Hepatocyte (in vitro differentiated cells): ENCODE data around the gene DET1. TPM values are rescaled to one million over a fixed set of nuclear protein-coding genes. Genes with fewer than 3 reads are reported as not detected.

Experiments
- DNase-seq: peaks from one replicate; pipeline ENCODE4 v3.0.0-alpha.2; 2016; ENCODE audit warnings: low spot score
- H2AFZ ChIP-seq: fragments of 200-600 bp; sonication (generic); 2 replicates; pipeline ENCODE4 v1.6.0; 2016; ENCODE audit warnings: antibody characterized with exemption, mild to moderate bottlenecking
- H3K27ac ChIP-seq: fragments of 200-600 bp; sonication (generic); 2 replicates; pipeline ENCODE4 v1.5.1; 2016; ENCODE audit warnings: mild to moderate bottlenecking
- H3K27me3 ChIP-seq: fragments of 200-600 bp; sonication (generic); 2 replicates; pipeline ENCODE4 v1.6.1; 2016
- H3K36me3 ChIP-seq: fragments of 200-600 bp; sonication (generic); replicated peaks from 2 replicates; pipeline ENCODE4 v1.5.1; 2016; ENCODE audit warnings: low read depth; ENCODE audit not compliant: insufficient read depth
- H3K4me1 ChIP-seq: fragments of 200-600 bp; sonication (generic); 2 replicates; pipeline ENCODE4 v1.5.1; 2016; ENCODE audit warnings: mild to moderate bottlenecking, moderate library complexity; ENCODE audit not compliant: insufficient read depth
- H3K4me2 ChIP-seq: fragments of 200-600 bp; sonication (generic); 2 replicates; pipeline ENCODE4 v1.6.0; 2016
- H3K4me3 ChIP-seq: fragments of 200-600 bp; sonication (generic); 2 replicates; pipeline ENCODE4 v1.5.1; 2016; ENCODE audit warnings: mild to moderate bottlenecking
- H3K79me2 ChIP-seq: fragments of 200-600 bp; sonication (generic); 2 replicates; pipeline ENCODE4 v1.6.0; 2017; ENCODE audit warnings: mild to moderate bottlenecking
- H3K9me2 ChIP-seq: fragments of 200-600 bp; sonication (generic); replicated peaks from 2 replicates; pipeline ENCODE4 v1.6.0; 2017; ENCODE audit warnings: mild to moderate bottlenecking; ENCODE audit not compliant: insufficient read depth
- H3K9me3 ChIP-seq: fragments of 200-600 bp; sonication (generic); 2 replicates; pipeline ENCODE4 v1.5.1; 2016; ENCODE audit warnings: low read depth, mild to moderate bottlenecking
- H4K20me1 ChIP-seq: fragments of 200-600 bp; sonication (generic); 2 replicates; pipeline ENCODE4 v1.6.0; 2016; ENCODE audit warnings: mild to moderate bottlenecking; ENCODE audit not compliant: insufficient read depth, poor library complexity, severe bottlenecking
- EZH2 ChIP-seq: fragments of 200-600 bp; sonication (generic); IDR thresholded peaks from 2 replicates; pipeline ENCODE4 v1.6.1; 2016; ENCODE audit warnings: antibody characterized with exemption, mild to moderate bottlenecking, borderline replicate concordance
- EZH2phosphoT487 ChIP-seq: fragments of 200-600 bp; sonication (generic); IDR thresholded peaks from one replicate; pipeline ENCODE4 v1.6.1; 2018; ENCODE audit warnings: antibody characterized with exemption, mild to moderate bottlenecking, low read depth, moderate library complexity; ENCODE audit not compliant: unreplicated experiment, severe bottlenecking
- WGBS: methylation state at CpG from one replicate; pipeline ENCODE4 v1.1.6; 2016; ENCODE audit warnings: low lambda C conversion rate; ENCODE audit errors: missing lambda C conversion rate; 5-methylcytosine and 5-hydroxymethylcytosine counted together
- polyA plus RNA-seq: library from polyadenylated mRNA; unstranded; fragments of >200 nt; fragmentation: Nextera tagmentation; extraction: Ambion mirVana; gene quantifications from 2 replicates; pipeline ENCODE4 v1.2.1, GENCODE V29; 2016
- total RNA-seq: library from RNA; depleted of rRNA; stranded (reverse); fragments of >200 nt; gene quantifications from 2 replicates; pipeline ENCODE4 v1.2.3, GENCODE V29; 2014
- TF ChIP-seq, protein P1 (sequence below): fragments of 200-600 bp; sonication (generic); IDR thresholded peaks from 2 replicates; pipeline ENCODE4 v1.5.1; 2016; ENCODE audit warnings: antibody characterized with exemption, mild to moderate bottlenecking; ENCODE audit not compliant: poor library complexity

The DET1 gene
- total and polyA plus RNA-seq, 2 experiments from 2014 or later: 4.0 to 7.2 TPM

- 86% methylated on average over 1 of the region's 1 CpG for WGBS
- H3K27me3 ChIP-seq: no peaks in the 10 kb centered on the region
- no peaks in the 10 kb centered on the region for H4K20me1 ChIP-seq
- H3K4me2 ChIP-seq: no peak overlapping the region
- no peak overlapping the region for H3K4me3 ChIP-seq
- TF ChIP-seq, protein P1, sequence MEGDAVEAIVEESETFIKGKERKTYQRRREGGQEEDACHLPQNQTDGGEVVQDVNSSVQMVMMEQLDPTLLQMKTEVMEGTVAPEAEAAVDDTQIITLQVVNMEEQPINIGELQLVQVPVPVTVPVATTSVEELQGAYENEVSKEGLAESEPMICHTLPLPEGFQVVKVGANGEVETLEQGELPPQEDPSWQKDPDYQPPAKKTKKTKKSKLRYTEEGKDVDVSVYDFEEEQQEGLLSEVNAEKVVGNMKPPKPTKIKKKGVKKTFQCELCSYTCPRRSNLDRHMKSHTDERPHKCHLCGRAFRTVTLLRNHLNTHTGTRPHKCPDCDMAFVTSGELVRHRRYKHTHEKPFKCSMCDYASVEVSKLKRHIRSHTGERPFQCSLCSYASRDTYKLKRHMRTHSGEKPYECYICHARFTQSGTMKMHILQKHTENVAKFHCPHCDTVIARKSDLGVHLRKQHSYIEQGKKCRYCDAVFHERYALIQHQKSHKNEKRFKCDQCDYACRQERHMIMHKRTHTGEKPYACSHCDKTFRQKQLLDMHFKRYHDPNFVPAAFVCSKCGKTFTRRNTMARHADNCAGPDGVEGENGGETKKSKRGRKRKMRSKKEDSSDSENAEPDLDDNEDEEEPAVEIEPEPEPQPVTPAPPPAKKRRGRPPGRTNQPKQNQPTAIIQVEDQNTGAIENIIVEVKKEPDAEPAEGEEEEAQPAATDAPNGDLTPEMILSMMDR: no peak
- TF ChIP-seq EZH2: no peak
- TF ChIP-seq EZH2phosphoT487: no peak
- DNase-seq: no peak
- no peak overlapping the region for H3K27ac ChIP-seq
- H3K4me1 ChIP-seq: peaks cover 7% of the 10 kb centered on the region
- H3K79me2 ChIP-seq: no peaks in the 10 kb centered on the region
- H2AFZ ChIP-seq: no peak overlapping the region
- H3K36me3 ChIP-seq: no peaks in the 10 kb centered on the region
- no peaks in the 10 kb centered on the region for H3K9me2 ChIP-seq
- no peaks in the 10 kb centered on the region for H3K9me3 ChIP-seq
Observed at GRCh38 chr15:88482263-88482662, 64.2 kb downstream of the DET1 start.

- H3K36me3 ChIP-seq: no peaks in the 10 kb centered on the region
- TF ChIP-seq EZH2 (no peak), EZH2phosphoT487 (no peak)
- TF ChIP-seq, protein P1: no peak
- whole genome bisulfite sequencing: 76% methylated on average over 8 of the region's 8 CpGs
Observed at GRCh38 chr15:88480981-88481380, 65.5 kb downstream of the DET1 start.

GRCh38 chr15:88479169-88479568 is 67.3 kb downstream of the DET1 start:
- Histone ChIP-seq H3K4me1 (no peaks in the 10 kb centered on the region), H3K9me3 (no peaks in the 10 kb centered on the region), H3K4me2 (no peak overlapping the region), H3K9me2 (no peaks in the 10 kb centered on the region), H2AFZ (no peak overlapping the region), H3K36me3 (no peaks in the 10 kb centered on the region), H3K27me3 (no peaks in the 10 kb centered on the region), H3K79me2 (no peaks in the 10 kb centered on the region), H4K20me1 (no peaks in the 10 kb centered on the region), H3K27ac (no peak overlapping the region), H3K4me3 (no peak overlapping the region)
- TF ChIP-seq EZH2: no peak
- no peak for TF ChIP-seq EZH2phosphoT487
- WGBS: 72% methylated on average over 3 of the region's 3 CpGs
- DNase-seq: no peak

More at GRCh38 chr15:88480981-88481380, 65.5 kb downstream of the DET1 start:
- H3K27ac ChIP-seq: no peak overlapping the region
- H3K4me3 ChIP-seq: no peak overlapping the region
- H3K4me2 ChIP-seq: no peak overlapping the region
- H2AFZ ChIP-seq: no peak overlapping the region
- no peak for DNase-seq
- no peaks in the 10 kb centered on the region for H3K79me2 ChIP-seq
- no peaks in the 10 kb centered on the region for H3K9me2 ChIP-seq
- no peaks in the 10 kb centered on the region for H3K27me3 ChIP-seq
- no peaks in the 10 kb centered on the region for H3K9me3 ChIP-seq
- no peaks in the 10 kb centered on the region for H4K20me1 ChIP-seq
- peaks cover 7% of the 10 kb centered on the region for H3K4me1 ChIP-seq

GRCh38 chr15:88477904-88478303 is 68.6 kb downstream of the DET1 start:
- no peaks in the 10 kb centered on the region for H3K79me2 ChIP-seq
- H3K4me3 ChIP-seq: no peak overlapping the region
- no peak overlapping the region for H3K27ac ChIP-seq
- H3K4me2 ChIP-seq: no peak overlapping the region
- TF ChIP-seq EZH2phosphoT487 (no peak), EZH2 (no peak)
- TF ChIP-seq, protein P1: no peak
- H3K9me2 ChIP-seq: no peaks in the 10 kb centered on the region
- WGBS: 96% methylated on average over 5 of the region's 5 CpGs
- H3K9me3 ChIP-seq: no peaks in the 10 kb centered on the region
- DNase-seq: no peak
- no peaks in the 10 kb centered on the region for H4K20me1 ChIP-seq
- H3K27me3 ChIP-seq: no peaks in the 10 kb centered on the region
- no peaks in the 10 kb centered on the region for H3K36me3 ChIP-seq
- H3K4me1 ChIP-seq: no peaks in the 10 kb centered on the region
- no peak overlapping the region for H2AFZ ChIP-seq
